Progenitor cell of endocrine pancreas (in vitro differentiated cells): ENCODE results near the gene ZNF629. TPM values are rescaled to one million over a fixed set of nuclear protein-coding genes. Genes with fewer than 3 reads are reported as not detected.

Experiments used
- DNase-seq: peaks from one replicate; pipeline ENCODE4 v3.0.0; 2021; ENCODE audit warnings: low spot score; ENCODE audit not compliant: unreplicated experiment
- H3K27ac Mint-ChIP-seq: 2 replicates; pipeline ENCODE4 v1.8.0; 2021; ENCODE audit warnings: mild to moderate bottlenecking, moderate library complexity, mixed read lengths
- H3K27me3 Mint-ChIP-seq: 2 replicates; pipeline ENCODE4 v1.8.0; 2021; ENCODE audit warnings: mixed read lengths
- H3K36me3 Mint-ChIP-seq: 2 replicates; pipeline ENCODE4 v1.8.0; 2022; ENCODE audit warnings: mixed read lengths; ENCODE audit not compliant: insufficient read depth
- H3K4me1 Mint-ChIP-seq: 2 replicates; pipeline ENCODE4 v1.8.0; 2021; ENCODE audit warnings: low read depth, mixed read lengths
- H3K4me3 Mint-ChIP-seq: 2 replicates; pipeline ENCODE4 v1.8.0; 2021; ENCODE audit warnings: low read depth, mild to moderate bottlenecking, moderate library complexity, mixed read lengths
- H3K9me3 Mint-ChIP-seq: 2 replicates; pipeline ENCODE4 v1.8.0; 2021; ENCODE audit warnings: low read depth, mixed read lengths
- total RNA-seq: library from RNA; stranded (reverse); gene quantifications from 2 replicates; pipeline ENCODE4 v1.2.1, GENCODE V29; 2021
- TF ChIP-seq, protein P1 (sequence below): fragments of 200-600 bp; sonication (generic); IDR thresholded peaks from one replicate; pipeline ENCODE4 v1.5.0; 2021; ENCODE audit warnings: antibody characterized with exemption, mild to moderate bottlenecking; ENCODE audit not compliant: unreplicated experiment

ZNF629 gene
- total RNA-seq, 1 donor from 2014 or later, result 35.0 TPM

- Mint-ChIP-seq H3K4me1 (peaks cover 7% of the 10 kb centered on the region), H3K27ac (no peak overlapping the region), H3K36me3 (peaks cover 6% of the 10 kb centered on the region), H3K4me3 (no peak overlapping the region), H3K9me3 (no peaks in the 10 kb centered on the region), H3K27me3 (no peaks in the 10 kb centered on the region)
- TF ChIP-seq, protein P1, sequence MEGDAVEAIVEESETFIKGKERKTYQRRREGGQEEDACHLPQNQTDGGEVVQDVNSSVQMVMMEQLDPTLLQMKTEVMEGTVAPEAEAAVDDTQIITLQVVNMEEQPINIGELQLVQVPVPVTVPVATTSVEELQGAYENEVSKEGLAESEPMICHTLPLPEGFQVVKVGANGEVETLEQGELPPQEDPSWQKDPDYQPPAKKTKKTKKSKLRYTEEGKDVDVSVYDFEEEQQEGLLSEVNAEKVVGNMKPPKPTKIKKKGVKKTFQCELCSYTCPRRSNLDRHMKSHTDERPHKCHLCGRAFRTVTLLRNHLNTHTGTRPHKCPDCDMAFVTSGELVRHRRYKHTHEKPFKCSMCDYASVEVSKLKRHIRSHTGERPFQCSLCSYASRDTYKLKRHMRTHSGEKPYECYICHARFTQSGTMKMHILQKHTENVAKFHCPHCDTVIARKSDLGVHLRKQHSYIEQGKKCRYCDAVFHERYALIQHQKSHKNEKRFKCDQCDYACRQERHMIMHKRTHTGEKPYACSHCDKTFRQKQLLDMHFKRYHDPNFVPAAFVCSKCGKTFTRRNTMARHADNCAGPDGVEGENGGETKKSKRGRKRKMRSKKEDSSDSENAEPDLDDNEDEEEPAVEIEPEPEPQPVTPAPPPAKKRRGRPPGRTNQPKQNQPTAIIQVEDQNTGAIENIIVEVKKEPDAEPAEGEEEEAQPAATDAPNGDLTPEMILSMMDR, result no peak
- DNase-seq, result no peak
These were observed 33.4 kb downstream of the ZNF629 start for GRCh38 chr16:30753596-30753995.

DNA sequence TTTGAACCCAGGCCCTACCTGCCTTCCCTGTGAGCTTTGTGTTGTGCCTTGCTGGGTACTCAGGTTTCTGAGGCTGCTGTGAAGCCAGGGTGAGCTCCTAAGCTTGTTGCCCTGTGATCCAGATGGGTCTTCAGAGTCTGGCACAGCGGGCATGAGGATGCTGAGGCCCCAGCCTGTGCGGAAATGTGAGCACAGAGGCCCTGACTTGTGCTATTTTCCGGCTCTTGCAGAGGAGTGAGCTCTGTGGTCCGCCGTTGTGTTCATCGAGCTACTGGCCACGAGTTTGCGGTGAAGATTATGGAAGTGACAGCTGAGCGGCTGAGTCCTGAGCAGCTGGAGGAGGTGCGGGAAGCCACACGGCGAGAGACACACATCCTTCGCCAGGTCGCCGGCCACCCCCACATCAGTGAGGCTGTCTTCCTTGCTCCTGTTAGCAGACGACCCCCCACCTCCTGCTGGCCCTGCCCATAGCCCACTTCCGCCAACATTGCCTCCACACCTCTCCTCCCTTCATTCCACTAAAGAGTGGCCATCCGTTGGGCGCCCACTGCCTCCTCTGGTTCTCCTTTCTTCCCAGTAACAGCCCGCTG is 36.0 kb downstream of the ZNF629 start:
- H3K27ac Mint-ChIP-seq, result no peak overlapping the region
- TF ChIP-seq, protein P1, result no peak
- H3K4me3 Mint-ChIP-seq, result no peak overlapping the region
- H3K9me3 Mint-ChIP-seq, result no peaks in the 10 kb centered on the region
- H3K4me1 Mint-ChIP-seq, result peaks cover 14% of the 10 kb centered on the region
- no peaks in the 10 kb centered on the region for H3K27me3 Mint-ChIP-seq
- DNase-seq, result no peak
- peaks cover 6% of the 10 kb centered on the region for H3K36me3 Mint-ChIP-seq

- no peak for DNase-seq
- peaks cover 6% of the 10 kb centered on the region for H3K36me3 Mint-ChIP-seq
- peak overlapping the region; percentile 94 for H3K4me3 Mint-ChIP-seq
- no peaks in the 10 kb centered on the region for H3K27me3 Mint-ChIP-seq
- TF ChIP-seq, protein P1, result no peak
- no peaks in the 10 kb centered on the region for H3K9me3 Mint-ChIP-seq
- peaks cover 14% of the 10 kb centered on the region for H3K4me1 Mint-ChIP-seq
- H3K27ac Mint-ChIP-seq, result no peak overlapping the region
These were observed 36.8 kb downstream of the ZNF629 start for GRCh38 chr16:30750201-30750600.

DNA sequence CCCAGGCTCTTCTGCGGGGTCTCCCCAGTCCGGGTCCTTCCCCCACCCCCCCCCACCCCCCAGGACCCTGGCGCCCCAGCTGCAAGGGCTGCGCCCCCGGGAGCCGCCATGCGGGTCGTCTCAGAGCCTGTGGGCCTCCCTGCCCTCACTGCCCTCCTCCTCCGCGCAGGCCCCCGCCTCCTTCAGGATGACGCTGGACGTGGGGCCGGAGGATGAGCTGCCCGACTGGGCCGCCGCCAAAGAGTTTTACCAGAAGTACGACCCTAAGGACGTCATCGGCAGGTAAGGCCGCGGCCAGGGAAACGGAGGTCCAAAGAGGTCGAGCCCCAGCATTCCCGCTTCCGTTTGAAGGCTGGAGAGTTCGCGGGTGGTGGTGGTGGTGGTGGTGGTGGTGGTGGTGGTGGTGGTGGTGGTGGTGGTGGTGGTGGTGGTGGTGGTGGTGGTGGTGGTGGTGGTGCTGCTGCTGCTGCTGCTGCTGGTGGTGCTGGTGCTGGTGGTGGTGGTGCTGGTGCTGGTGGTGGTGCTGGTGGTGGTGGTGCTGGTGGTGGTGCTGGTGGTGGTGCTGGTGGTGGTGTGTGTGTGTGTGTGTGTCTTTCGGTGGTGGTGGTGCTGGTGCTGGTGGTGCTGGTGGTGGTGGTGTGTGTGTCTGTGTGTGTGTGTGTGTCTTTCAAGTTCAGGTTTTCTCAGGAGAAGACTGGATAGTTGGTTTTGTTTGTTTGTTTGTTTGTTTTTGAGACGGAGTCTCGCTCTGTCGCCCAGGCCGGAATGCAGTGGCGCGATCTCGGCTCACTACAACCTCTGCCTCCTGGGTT is 38.2 kb downstream of the ZNF629 start:
- Mint-ChIP-seq H3K27me3 (no peaks in the 10 kb centered on the region), H3K4me1 (peaks cover 14% of the 10 kb centered on the region)
- no peak for DNase-seq

DNA sequence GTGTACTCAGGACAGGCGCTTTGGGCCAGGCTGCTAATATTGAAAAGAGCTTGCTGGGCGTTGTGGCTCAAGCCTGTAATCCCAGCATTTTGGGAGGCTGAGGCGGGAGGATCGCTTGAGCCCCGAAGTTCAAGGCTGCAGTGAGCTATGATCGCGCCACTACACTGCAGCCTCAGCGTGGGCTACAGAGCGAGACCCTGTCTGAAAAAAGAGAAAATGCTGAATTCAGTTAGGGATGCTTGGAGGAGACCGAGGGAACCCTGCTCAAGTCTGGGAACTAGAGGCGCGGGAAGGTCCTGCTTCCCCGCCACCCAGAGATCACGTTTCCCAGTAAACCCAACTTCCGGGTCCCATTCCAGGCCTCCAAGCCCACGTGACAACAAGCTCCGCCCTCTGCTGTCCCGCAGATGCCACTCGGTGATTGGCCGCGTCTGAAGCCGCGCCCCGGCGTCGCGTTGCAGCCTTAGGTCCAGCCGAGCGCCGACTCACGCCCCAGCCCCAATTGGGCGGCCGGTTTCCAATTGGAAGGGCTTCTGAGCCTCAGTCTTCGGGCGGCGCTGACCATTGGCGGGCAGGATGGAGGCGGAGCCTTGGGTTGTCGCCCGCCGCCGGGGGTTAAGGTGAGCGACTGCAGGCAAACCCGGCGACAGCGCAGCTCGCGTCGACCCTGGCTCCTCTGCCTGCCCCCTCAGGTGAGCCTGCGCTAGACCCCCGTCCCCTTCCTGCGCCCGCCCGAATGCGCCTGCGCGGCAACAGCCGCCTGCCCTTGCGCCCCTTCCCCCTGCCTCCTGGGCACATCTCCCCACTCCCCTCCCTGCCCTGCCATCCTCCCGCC is 39.0 kb downstream of the ZNF629 start, which contains the start of gene PHKG2:
PHKG2 (plus strand) TSS at position 627 of the 835 bp plus-strand sequence. CDS start 396 bp downstream, outside the sequence.
- Mint-ChIP-seq H3K4me3 (peak within 1 kb of the TSS; percentile 94), H3K36me3 (peaks cover 12% of the 10 kb centered on the region), H3K4me1 (peaks cover 14% of the 10 kb centered on the region), H3K27ac (peak within 1 kb of the TSS; percentile 97), H3K9me3 (no peaks in the 10 kb centered on the region), H3K27me3 (no peaks in the 10 kb centered on the region)
- TF ChIP-seq, protein P1, result no peak
- peak; percentile 96 for DNase-seq

More for the DNA sequence above, 38.2 kb downstream of the ZNF629 start:
- Mint-ChIP-seq H3K4me3 (peak overlapping the region; percentile 94), H3K27ac (peak overlapping the region; percentile 97), H3K9me3 (no peaks in the 10 kb centered on the region), H3K36me3 (peaks cover 7% of the 10 kb centered on the region)
- TF ChIP-seq, protein P1, result no peak
